ENCODE data around the gene CADM1. TPM values are rescaled to one million over a fixed set of nuclear protein-coding genes. Genes with fewer than 3 reads are reported as not detected.

Gene CADM1
- total RNA-seq, 1 experiment from 2014 or later, result 0.79 TPM

- POLR2A ChIA-PET, result no interaction called here
- no peaks in the 10 kb centered on the region for H3K9me2 ChIP-seq (ENCODE audit: insufficient read depth)
- intact Hi-C loops (cut with micrococcal nuclease), result no loop called here
- H3K4me3 ChIP-seq (replicated peaks in 1 of 2; ENCODE audit: low read depth in 1 of 2, low read length in 2 of 2), result no peak overlapping the region
- no TSS peak for BruUV-seq (replicated peaks)
- RAD21 ChIA-PET (ENCODE audit: low non-redundant PET in 1 of 2, low total read pairs in 2 of 2, uncharacterized antibody in 2 of 2, unreplicated experiment in 2 of 2), result no interaction called here
- TF ChIP-seq ZNF274 (IDR thresholded peaks at IDR 0.05; ENCODE audit: low read depth, low read length), result no peak
- TF ChIP-seq TCF7L2 (IDR thresholded peaks at IDR 0.05; ENCODE audit: borderline replicate concordance, extremely low read depth, insufficient read depth, insufficient read length), result no peak
- no peak for TF ChIP-seq MAX (IDR thresholded peaks at IDR 0.05)
- TF ChIP-seq EGR1 (IDR thresholded peaks at IDR 0.05; ENCODE audit: low read depth), result no peak
- no peak for TF ChIP-seq YY1 (IDR thresholded peaks at IDR 0.05; ENCODE audit: extremely low read depth, insufficient replicate concordance, low read depth, low read length)
- TF ChIP-seq EZH2phosphoT487 (IDR thresholded peaks at IDR 0.05; ENCODE audit: borderline replicate concordance), result no peak
- no peak for TF ChIP-seq SRF (IDR thresholded peaks at IDR 0.05; ENCODE audit: low read depth)
- TF ChIP-seq SIN3A (IDR thresholded peaks at IDR 0.05; ENCODE audit: low read depth), result no peak
- TF ChIP-seq CTCF (IDR thresholded peaks at IDR 0.05 in 2 of 3, conservative IDR thresholded peaks at IDR 0.05 in 1 of 3; ENCODE audit: borderline replicate concordance in 1 of 3, insufficient read depth in 1 of 3, low read depth in 2 of 3, low read length in 2 of 3), result no peak
- TF ChIP-seq ZFX (IDR thresholded peaks at IDR 0.05), result no peak
- no peak for TF ChIP-seq ZBTB33 (IDR thresholded peaks at IDR 0.05; ENCODE audit: extremely low read depth, insufficient replicate concordance, low read length)
- TF ChIP-seq CBX3 (IDR thresholded peaks at IDR 0.05; ENCODE audit: low read depth), result no peak
- no peak for TF ChIP-seq ATF3 (IDR thresholded peaks at IDR 0.05)
- no peak for TF ChIP-seq RAD21 (IDR thresholded peaks at IDR 0.05; ENCODE audit: low read depth)
- no peak for TF ChIP-seq FOSL1 (IDR thresholded peaks at IDR 0.05; ENCODE audit: low read depth)
- no peak for TF ChIP-seq CEBPB (IDR thresholded peaks at IDR 0.05; ENCODE audit: low read depth)
- TF ChIP-seq SP1 (IDR thresholded peaks at IDR 0.05; ENCODE audit: low read depth), result no peak
- TF ChIP-seq ELF1 (IDR thresholded peaks at IDR 0.05; ENCODE audit: borderline replicate concordance, low read depth), result no peak
- no peaks in the 10 kb centered on the region for H3K36me3 ChIP-seq (ENCODE audit: control insufficient read depth in 1 of 2, insufficient read depth in 2 of 2, low read length in 2 of 2)
- no peaks in the 10 kb centered on the region for H3K27me3 ChIP-seq (ENCODE audit: insufficient read depth, low read length)
- H3K9me3 ChIP-seq (ENCODE audit: control insufficient read depth in 1 of 2, insufficient read depth in 1 of 2, low read depth in 1 of 2, low read length in 2 of 2), result peaks cover 0 to 5% of the 10 kb centered on the region in 2 experiments; a peak in 1 of 4 replicates
- H3K9ac ChIP-seq (ENCODE audit: low read length), result no peak overlapping the region
- no peak overlapping the region for H3K4me2 ChIP-seq (ENCODE audit: low read length)
- CTCF ChIA-PET, result no interaction called here
- H3K4me1 ChIP-seq (ENCODE audit: control insufficient read depth in 1 of 2, insufficient read depth in 2 of 2, low read length in 2 of 2), result no peaks in the 10 kb centered on the region
- H4K20me1 ChIP-seq (ENCODE audit: insufficient read depth), result no peaks in the 10 kb centered on the region
- H3K79me2 ChIP-seq (ENCODE audit: insufficient read depth, low read length), result no peaks in the 10 kb centered on the region
- no peak for DNase-seq (ENCODE audit: low read depth, low spot score)
- ATAC-seq, result no peak
- no peak overlapping the region for H2AFZ ChIP-seq (ENCODE audit: low read depth, low read length, poor library complexity, severe bottlenecking)
- no peak overlapping the region for H3K27ac ChIP-seq (ENCODE audit: low read depth, low read length)
Observed at GRCh38 chr11:115286614-115287013, 217.6 kb downstream of the CADM1 start.

All from HCT116 (cell line).